ENCODE data around the gene LMCD1. TPM values are rescaled to one million over a fixed set of nuclear protein-coding genes. Genes with fewer than 3 reads are reported as not detected.
A peak's percentile ranks its signal among the peaks of the same experiment; 100 is the strongest.
"Not testable (repeated sequence)": the region's sequence is repeated elsewhere in the genome, so short reads cannot be mapped to it uniquely, and the experiment has no call there.

LMCD1 gene
- total RNA-seq, 2 experiments from 2014 or later = 2.3 to 10.0 TPM

DNA sequence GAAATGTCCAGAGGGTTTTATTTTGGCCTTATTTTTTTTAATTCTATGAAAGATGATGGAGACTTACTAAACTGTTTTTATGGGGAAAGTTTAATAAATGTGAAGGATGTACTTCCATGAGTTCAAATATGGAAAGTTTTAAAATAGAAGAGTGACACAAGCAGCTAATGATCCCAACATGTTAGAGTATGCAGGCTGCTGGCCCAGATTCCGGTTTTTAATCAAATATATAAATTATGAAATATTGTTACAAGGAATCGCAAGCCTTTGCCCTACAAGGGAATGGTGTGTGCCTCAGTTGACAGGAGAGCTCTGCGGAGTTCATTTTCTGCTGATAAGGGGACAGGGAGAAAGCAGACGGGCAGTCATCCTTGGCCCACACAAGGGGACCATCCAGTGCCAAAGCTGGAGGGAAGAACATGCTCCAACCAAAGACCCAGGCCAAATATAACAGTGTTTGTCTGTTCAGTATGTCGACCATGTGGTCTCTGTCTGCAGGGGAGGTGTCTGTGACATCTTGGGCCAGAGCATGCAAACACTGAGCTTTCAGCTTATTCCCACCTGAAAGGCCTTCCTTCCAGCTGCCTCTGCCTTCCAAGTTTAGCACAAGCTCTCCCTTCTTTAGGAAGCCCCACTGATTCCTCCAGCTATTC lies 73.2 kb downstream of the LMCD1 start:
- DNase-seq (no peak), ATAC-seq (no peak)
- H3K36me3 Mint-ChIP-seq = no peaks in the 10 kb centered on the region
- CTCF ChIA-PET = no interaction called here
- no peaks in the 10 kb centered on the region for H3K27me3 Mint-ChIP-seq
- H3K4me1 Mint-ChIP-seq = peaks cover 14% of the 10 kb centered on the region
- no peak overlapping the region for H3K4me3 Mint-ChIP-seq
- H3K27ac Mint-ChIP-seq = no peak overlapping the region
- no peaks in the 10 kb centered on the region for H3K9me3 Mint-ChIP-seq (ENCODE audit: low read depth)

DNA sequence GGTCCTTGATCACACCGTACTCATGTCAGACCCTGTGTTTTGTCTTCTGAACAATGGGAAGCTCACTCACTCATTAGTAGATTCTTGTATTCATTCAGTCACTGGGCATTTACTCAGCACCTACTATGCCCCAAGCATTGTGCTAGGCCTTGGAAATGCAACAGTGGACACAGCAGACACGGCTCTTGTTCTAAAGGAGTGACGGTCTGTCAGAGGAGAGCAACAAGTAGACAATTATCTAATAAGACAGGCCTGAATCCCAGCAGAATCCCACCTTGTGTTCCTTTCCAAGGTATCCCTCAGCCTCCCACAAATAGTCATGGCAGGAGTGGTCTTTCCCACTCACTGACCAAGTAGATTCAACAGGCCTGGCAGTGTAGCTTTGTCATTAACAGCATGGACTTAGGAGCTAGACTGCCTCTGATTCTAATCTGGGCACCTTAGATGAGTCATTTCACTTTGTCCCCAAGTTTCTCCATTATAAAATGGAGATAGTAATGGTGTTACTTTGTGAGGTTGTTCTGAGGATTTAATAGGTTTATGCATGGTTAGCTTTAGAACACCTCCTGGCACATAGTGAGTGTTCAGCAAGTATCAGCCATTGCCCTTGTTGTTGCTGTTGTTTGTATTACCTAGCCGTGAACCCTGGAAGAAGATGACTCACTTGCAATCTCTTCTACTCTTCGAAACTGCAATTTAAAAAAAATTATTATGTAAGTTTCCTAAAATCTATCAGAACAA lies 73.9 kb downstream of the LMCD1 start:
- H3K27ac Mint-ChIP-seq = no peak overlapping the region
- H3K36me3 Mint-ChIP-seq = no peaks in the 10 kb centered on the region
- H3K9me3 Mint-ChIP-seq (ENCODE audit: low read depth) = no peaks in the 10 kb centered on the region
- CTCF ChIA-PET = no interaction called here
- ATAC-seq (no peak), DNase-seq (peak; percentile 18)
- no peak overlapping the region for H3K4me3 Mint-ChIP-seq
- H3K27me3 Mint-ChIP-seq = no peaks in the 10 kb centered on the region
- peaks cover 11% of the 10 kb centered on the region for H3K4me1 Mint-ChIP-seq

DNA sequence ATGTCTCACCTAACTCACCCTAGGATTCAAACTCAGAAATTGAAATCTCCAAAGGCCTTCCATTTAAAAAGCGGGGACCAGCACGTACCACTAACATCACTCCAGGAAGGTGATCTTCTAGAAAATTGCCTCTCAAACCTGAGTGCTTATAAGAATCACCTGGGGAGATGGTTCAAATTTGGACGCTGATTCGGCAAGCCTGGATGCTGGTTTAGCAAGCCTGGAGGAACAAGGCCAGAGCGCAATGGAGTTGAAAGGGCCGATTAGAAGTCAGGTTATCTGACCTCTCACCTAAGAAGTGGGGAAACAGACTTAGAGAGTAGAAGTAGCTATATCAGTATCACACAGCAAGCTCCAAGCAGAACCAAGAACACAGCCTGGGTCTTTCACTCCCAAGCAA lies 74.8 kb downstream of the LMCD1 start:
- Mint-ChIP-seq H3K4me1 (peaks cover 2% of the 10 kb centered on the region), H3K9me3 (ENCODE audit: low read depth) (no peaks in the 10 kb centered on the region), H3K27ac (no peak overlapping the region), H3K27me3 (no peaks in the 10 kb centered on the region), H3K36me3 (no peaks in the 10 kb centered on the region), H3K4me3 (no peak overlapping the region)
- no peak for DNase-seq
- ATAC-seq = no peak
- CTCF ChIA-PET = no interaction called here

DNA sequence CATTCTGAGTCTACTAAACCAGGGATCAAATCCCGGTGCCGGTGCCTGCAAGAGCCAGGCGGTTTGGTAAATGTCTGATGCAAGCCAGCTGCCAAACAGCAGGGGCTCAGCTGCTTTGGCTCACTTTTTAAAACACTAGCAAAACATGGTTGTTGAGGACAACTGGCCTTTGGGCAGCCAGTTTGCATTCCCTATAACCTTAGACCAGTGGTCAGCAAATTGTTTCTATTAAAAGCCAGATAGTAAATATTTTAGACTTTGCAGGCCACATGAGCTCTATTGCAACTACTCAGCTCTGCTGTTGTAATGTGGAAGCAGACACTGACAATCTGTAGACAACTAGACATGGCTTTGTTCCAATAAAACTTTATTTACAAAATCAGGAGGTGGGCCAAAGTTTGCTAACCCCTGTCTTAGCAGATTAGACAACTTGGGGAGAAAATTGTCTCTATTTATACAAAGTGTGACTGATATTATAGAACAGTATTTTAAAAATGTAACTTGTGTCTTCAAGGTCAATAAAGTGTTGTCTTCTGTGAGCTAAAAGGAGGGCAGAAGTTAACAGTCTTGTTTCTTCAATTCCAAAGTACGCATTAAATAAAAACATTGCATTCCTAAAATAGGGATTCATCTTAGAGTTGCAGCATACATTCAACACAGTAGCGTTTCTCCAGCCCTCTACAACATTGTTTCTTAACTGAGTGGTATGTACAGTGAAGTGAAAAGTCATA lies 75.4 kb downstream of the LMCD1 start:
- Mint-ChIP-seq H3K36me3 (no peaks in the 10 kb centered on the region), H3K4me3 (no peak overlapping the region), H3K27me3 (no peaks in the 10 kb centered on the region), H3K27ac (no peak overlapping the region), H3K4me1 (no peaks in the 10 kb centered on the region), H3K9me3 (ENCODE audit: low read depth) (no peaks in the 10 kb centered on the region)
- DNase-seq (no peak), ATAC-seq (no peak)
- CTCF ChIA-PET = no interaction called here

DNA sequence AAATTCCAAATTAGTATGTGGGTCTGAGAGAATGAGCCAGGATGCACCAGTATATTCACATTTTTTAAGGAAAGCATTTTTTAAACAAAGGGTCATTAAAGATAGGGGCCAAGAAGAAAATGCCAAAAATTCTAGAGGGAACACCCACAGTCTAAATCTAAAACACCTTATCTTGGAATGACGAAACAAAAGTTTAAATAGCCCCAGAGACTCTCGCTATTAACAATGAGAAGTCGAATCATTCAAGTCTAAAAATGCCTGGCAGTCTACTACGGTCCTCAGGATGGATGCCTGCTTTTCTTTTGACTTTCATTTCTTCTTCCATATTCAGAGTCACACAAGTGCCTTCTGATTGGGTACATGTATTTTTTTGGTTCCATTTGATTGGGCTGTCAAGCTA lies 76.7 kb downstream of the LMCD1 start:
- Mint-ChIP-seq H3K27me3 (no peaks in the 10 kb centered on the region), H3K4me1 (no peaks in the 10 kb centered on the region), H3K36me3 (no peaks in the 10 kb centered on the region), H3K4me3 (no peak overlapping the region), H3K27ac (no peak overlapping the region), H3K9me3 (ENCODE audit: low read depth) (no peaks in the 10 kb centered on the region)
- DNase-seq (no peak), ATAC-seq (no peak)
- CTCF ChIA-PET = no interaction called here

DNA sequence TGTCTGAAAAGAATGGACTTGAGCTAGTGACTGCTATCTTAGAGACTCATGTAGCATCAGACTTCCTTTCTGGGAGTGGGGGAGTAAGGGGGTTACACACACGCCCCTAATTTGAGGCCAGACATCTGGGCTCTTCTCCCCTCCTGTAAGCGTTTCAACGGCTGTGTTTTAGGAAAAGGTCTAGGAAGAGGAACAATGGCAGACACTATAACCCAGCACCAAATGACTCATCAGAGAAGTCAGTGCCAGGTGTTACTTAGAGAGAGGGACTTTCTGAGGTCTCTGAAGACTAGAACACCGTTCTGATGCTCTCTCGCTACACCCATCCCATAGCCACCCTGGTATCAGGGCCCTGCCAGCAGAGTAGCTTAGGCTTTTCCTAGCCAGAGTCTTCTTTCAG lies 77.5 kb downstream of the LMCD1 start:
- Mint-ChIP-seq H3K9me3 (ENCODE audit: low read depth) (no peaks in the 10 kb centered on the region), H3K36me3 (no peaks in the 10 kb centered on the region), H3K27ac (no peak overlapping the region), H3K4me3 (no peak overlapping the region), H3K27me3 (no peaks in the 10 kb centered on the region), H3K4me1 (no peaks in the 10 kb centered on the region)
- ATAC-seq (no peak), DNase-seq (no peak)
- CTCF ChIA-PET = no interaction called here

DNA sequence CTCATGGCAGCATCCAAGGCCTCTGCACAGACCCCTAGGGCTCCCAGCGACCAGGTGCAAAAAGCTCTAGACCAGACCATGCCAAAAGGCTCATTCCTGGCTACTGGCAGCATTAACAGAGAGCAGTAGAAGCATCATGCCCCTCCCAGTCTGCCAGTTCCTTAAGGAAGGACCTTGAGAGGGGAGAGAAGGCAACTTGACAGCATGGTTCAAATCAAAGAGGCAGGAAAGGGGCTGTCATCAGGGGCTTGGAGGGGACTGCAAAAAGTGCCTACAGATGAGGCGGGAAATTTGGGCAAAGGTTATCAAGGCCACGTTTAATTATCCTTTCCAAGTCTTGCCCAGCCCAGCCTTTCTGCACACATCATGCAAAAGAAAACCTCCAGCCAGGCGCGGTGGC lies 78.3 kb downstream of the LMCD1 start:
- CTCF ChIA-PET = no interaction called here
- Mint-ChIP-seq H3K9me3 (ENCODE audit: low read depth) (no peaks in the 10 kb centered on the region), H3K4me1 (no peaks in the 10 kb centered on the region), H3K36me3 (no peaks in the 10 kb centered on the region), H3K27ac (no peak overlapping the region), H3K27me3 (no peaks in the 10 kb centered on the region), H3K4me3 (no peak overlapping the region)
- no peak for DNase-seq
- no peak for ATAC-seq

DNA sequence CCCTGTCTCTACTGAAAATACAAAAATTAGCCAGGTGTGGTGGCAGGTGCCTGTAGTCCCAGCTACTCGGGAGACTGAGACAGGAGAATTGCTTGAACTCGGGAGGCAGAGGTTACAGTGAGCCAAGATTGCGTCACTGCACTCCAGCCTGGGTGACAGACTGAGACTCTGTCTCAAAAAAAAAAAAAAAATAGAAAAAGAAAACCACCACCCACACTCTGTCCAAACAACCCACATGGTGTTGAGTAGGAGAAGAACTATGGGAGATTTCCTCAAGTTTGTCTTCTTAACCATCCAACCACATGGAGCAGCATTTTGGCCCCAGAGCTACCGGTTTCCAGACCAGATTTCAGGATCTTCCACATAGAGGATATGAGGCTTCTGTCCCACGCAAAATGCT lies 78.8 kb downstream of the LMCD1 start:
- not testable (repeated sequence) for ATAC-seq; H3K36me3 Mint-ChIP-seq; H3K27ac Mint-ChIP-seq; H3K4me3 Mint-ChIP-seq; H3K27me3 Mint-ChIP-seq; H3K9me3 Mint-ChIP-seq (ENCODE audit: low read depth); DNase-seq; H3K4me1 Mint-ChIP-seq
- CTCF ChIA-PET = interaction anchor here (0.7 kb wide), 1 partner anchor 50 kb away, joined by 3 read pairs; no protein-coding TSS in a partner anchor

DNA sequence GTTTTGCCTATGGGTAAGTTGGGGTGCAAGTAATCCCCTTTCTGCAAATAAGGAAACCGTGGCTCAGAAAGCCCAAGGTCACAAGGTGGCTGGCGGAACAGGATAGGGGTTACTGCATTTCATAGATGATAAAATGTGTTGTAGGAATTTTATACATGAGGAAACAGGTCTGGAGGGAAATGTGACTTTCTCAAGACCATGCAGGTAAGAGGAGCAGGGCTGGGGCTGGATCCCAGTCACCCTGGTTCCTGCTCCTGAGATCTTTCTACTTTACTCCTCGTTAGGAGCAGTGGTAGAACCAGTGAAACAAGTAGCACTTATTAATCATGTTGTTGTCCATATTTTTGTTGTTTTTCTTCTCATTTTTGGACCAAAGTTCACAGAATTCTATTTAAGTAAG lies 79.8 kb downstream of the LMCD1 start:
- H3K9me3 Mint-ChIP-seq (ENCODE audit: low read depth) = no peaks in the 10 kb centered on the region
- H3K27me3 Mint-ChIP-seq = no peaks in the 10 kb centered on the region
- H3K27ac Mint-ChIP-seq = no peak overlapping the region
- H3K4me3 Mint-ChIP-seq = no peak overlapping the region
- H3K4me1 Mint-ChIP-seq = no peaks in the 10 kb centered on the region
- H3K36me3 Mint-ChIP-seq = no peaks in the 10 kb centered on the region
- ATAC-seq (no peak), DNase-seq (no peak)
- CTCF ChIA-PET = no interaction called here

DNA sequence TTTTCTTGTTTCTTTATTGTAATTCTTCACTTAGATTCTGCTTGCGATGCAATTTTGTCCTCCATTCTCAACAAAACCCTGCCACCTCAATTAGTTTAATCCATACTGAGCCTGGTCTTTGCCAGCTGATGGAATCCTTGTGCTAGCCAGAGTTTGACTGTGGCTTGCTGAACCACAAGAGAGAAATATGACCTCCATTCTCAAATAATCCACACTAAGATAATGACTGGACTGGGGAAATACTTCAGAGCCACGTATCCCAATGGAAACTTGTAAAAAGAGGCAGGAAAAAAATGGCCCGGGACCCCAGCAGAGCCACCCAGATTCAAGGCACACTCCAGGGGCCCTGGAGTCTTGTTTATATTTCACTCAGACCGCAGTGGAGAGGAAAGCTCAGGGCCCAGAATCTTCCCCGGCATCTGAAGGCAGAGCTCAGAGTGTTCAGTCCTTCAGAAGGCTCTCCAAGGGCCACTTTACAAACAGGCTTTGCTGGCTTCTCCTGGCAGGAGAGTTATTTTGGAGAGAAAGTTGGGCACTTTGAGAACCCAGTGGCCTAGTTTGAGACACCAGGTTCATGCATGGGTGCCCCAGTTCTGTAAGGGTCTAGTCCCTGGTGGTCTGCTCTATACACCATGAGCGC lies 80.3 kb downstream of the LMCD1 start:
- Mint-ChIP-seq H3K4me1 (no peaks in the 10 kb centered on the region), H3K4me3 (no peak overlapping the region), H3K36me3 (no peaks in the 10 kb centered on the region), H3K27me3 (no peaks in the 10 kb centered on the region), H3K9me3 (ENCODE audit: low read depth) (no peaks in the 10 kb centered on the region), H3K27ac (no peak overlapping the region)
- no peak for ATAC-seq
- no peak for DNase-seq
- CTCF ChIA-PET = no interaction called here

DNA sequence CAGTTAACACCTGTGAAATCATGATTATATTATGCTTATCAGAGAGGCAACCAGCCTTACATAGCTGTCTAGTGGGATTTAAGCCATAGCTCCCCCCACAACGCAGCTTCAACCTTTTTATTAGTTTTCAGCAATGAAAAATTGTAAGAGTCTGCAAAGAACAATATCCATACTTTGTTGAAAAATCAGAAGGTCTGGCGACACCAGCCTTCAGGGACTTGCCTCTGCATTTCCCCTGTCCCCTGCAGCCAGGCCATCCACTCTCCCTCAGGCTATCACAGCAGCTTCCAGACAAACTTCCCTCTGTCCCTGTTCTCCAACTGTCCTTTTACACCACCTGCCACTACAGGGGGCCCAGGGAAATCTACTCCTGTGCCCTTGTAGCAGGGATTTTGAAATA lies 83.0 kb downstream of the LMCD1 start:
- Mint-ChIP-seq H3K36me3 (no peaks in the 10 kb centered on the region), H3K4me3 (no peak overlapping the region), H3K27me3 (peaks cover 2% of the 10 kb centered on the region), H3K4me1 (no peaks in the 10 kb centered on the region), H3K9me3 (ENCODE audit: low read depth) (no peaks in the 10 kb centered on the region), H3K27ac (no peak overlapping the region)
- DNase-seq = no peak
- ATAC-seq = no peak
- CTCF ChIA-PET = no interaction called here

DNA sequence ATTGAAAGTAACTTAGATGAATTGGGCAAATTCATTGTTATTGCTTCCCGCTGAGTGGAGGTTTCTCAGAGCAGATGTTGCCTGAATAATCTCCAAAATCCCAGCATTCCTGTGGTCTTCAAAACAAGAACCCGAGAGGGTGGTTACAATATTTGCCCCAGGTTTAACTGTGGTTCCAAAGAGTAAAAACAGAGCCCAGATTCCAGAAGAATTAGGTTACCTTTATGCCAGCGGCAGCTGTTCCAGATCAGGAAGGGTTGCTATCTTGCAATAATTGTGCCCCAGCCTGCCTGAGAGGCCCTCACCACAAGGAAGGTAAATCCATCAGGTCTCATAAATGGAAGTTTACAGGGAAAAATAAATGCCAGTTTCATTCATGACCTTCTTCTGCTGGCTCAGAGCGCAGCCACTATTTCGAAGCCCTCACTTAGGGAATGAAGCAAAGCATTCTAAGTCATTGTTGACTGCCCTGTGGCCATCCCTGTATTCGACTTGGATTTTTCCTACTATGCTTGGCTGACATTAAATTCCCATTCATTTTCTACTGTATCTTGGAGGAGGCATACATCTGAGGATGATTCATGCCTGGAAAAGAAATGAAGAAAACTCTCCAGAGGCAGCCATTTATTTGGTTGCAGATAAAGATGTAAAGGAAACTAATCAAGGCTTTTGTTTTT lies 88.4 kb downstream of the LMCD1 start:
- H3K9me3 Mint-ChIP-seq (ENCODE audit: low read depth) = no peaks in the 10 kb centered on the region
- CTCF ChIA-PET = no interaction called here

DNA sequence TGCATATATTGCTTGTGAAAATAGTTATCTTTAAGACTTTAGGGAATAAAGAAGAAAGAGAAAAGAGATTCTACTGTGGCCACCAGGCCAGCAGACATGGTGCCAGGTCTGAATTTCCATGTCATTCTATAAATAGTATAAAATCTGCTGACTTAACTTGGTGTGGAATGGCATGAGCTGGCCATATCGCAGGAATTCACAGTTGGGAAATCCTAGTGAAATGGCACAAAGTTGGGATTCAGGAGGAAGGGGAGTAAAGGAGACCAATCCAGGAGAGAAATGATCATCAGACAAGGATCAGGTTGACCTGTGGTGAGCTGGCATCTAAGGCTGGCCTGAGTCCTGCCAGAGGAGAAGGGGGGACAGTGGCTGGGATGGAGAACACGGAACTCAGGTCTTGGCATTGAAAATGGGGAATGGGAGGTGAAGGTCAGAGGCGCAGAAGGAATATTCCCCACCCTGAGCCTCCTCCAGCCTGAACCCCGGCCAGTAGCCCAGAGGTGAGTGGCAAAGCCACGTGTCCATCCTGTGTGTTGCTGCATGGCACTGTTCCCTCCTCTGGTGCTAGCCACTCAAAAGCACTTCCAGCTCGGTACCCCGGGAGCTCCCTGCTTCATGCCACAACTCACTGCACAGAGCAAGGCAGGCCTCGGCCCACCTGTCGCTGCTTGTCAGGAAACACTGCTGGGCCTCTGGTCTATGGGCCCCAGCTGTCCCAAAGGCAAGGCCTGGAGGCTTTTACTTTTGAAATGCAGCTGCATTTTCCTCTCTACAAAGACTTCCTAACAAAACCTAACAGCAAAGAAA lies 91.6 kb downstream of the LMCD1 start:
- H3K27ac Mint-ChIP-seq = no peak overlapping the region

More for the DNA sequence above, 88.4 kb downstream of the LMCD1 start:
- DNase-seq (peak; percentile 1), ATAC-seq (no peak)
- no peaks in the 10 kb centered on the region for H3K4me1 Mint-ChIP-seq
- H3K36me3 Mint-ChIP-seq = no peaks in the 10 kb centered on the region
- no peak overlapping the region for H3K4me3 Mint-ChIP-seq
- H3K27me3 Mint-ChIP-seq = peaks cover 2% of the 10 kb centered on the region
- H3K27ac Mint-ChIP-seq = no peak overlapping the region

More for the DNA sequence above, 91.6 kb downstream of the LMCD1 start:
- ATAC-seq (no peak), DNase-seq (peak; percentile 15)
- H3K27me3 Mint-ChIP-seq = no peaks in the 10 kb centered on the region
- H3K36me3 Mint-ChIP-seq = no peaks in the 10 kb centered on the region
- no peak overlapping the region for H3K4me3 Mint-ChIP-seq
- CTCF ChIA-PET = no interaction called here
- no peaks in the 10 kb centered on the region for H3K9me3 Mint-ChIP-seq (ENCODE audit: low read depth)
- H3K4me1 Mint-ChIP-seq = no peaks in the 10 kb centered on the region

Measured in activated CD8-positive, alpha-beta memory T cell treated with anti-CD3 and anti-CD28 coated beads, Interleukin-2, amount 10 ng/mL, durations not matched to agents 7 days and 5 days (primary cell).